ENCODE data around the gene ZNF763.
A peak's percentile ranks its signal among the peaks of the same experiment; 100 is the strongest.
"Not testable (repeated sequence)": the region's sequence is repeated elsewhere in the genome, so short reads cannot be mapped to it uniquely, and the experiment has no call there.

The ZNF763 gene

DNA sequence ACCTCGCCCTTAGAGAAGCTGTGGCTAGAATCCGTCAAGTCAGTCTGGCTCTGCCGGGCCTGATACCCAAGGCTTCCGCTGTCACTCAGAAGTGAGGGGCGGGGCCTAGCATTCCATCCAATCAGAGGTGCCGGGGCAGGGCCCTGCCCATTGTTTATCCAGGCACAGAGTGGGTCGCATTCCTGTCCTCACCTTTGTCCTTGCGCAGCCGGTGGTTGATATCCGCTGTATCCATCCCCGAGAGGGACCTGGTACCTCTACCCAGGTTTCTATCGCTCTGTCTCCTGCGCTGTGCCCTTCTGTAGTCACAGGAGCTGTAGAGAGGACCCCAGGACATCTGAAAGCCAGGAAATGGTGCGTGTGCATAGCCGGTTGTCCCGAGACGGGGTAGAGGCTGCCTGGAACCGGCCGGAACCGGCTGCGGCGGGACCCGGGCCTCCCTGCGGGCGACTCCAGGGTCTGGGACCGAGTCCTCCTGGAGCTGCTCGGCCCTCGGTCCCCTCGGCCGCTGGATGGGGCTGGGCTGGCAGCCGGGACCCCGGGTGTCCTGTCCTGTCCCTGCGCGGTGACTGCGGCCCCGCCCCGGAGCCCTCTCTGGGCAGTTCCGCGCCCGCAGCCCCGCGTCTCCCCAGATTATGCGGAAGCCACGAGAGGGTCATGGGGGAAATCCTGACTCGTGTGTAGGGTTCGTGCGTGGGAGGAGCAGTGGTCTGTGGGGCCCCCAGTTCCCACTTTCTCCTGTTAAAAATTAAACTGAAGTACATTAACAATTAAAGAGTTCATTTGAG, at the start of gene ZNF763:
TSS of gene ZNF763 (plus strand) at position 183 of the 788 bp plus-strand sequence. CDS start at position 352, 169 bp downstream.
- peak; percentile 81 for DNase-seq

DNA sequence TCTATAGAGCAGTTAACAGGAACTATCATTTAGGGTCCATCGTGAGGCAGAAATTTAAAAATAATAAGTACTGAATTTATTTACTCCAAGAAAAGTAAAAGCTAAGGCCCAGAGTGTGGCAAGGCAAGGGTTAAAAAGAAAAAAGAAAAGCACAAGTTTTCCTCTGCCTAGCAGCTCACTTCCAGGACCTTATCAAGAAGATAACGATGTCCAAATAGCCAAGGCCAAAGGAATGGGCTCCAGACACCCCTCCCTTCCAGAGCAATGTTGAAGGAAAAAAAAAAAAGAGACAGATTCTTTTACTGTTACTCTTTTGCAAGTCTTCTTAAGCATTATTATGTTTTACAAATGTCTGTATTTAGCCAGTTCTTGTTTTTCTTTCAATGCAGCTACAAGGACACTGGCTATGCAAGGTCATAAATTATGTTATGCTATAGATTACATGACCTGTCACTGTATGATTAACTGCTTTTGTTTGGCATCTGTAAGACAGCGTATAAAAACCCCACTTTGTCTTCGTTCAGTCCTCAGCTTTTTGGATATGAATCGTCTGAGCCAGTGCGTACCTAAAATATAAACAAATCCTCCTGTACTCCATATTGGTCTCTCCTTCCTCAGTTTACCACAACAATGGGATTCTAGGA, 42.9 kb upstream of the ZNF763 start:
- no peak for DNase-seq

DNA sequence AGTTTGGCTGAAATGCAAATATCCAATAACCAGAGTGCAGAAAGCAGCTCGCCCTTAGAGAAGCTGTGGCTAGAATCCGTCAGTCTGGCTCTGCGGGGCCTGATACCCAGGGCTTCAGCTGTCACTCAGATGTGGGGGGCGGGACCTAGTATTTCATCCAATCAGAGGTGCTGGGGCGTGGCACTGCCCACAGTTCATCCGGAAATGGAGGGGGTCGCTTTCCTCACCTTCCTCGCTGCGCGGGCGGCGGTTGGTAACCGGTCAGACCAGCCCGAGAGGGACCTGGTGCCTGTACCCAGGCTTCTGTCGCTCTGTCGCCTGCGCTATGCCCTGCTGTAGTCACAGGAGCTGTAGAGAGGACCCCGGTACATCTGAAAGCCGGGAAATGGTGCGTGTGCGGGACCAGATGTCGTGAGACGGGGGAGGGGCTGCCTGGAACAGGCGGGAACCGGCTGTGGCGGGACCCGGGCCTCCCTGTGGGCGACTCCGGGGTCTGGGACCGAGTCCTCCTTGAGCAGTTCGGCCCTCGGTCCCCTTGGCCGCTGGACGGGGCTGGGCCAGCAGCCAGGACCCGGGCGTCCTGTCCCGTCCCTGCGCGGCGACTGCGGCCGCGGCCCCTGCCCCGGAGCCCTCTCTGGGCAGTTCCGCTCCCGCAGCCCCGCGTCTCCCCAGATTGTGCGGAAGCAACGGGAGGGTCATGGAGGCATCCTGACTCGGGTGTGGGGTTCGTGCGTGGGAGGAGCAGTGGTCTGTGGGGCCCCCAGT, 39.8 kb upstream of the ZNF763 start, which contains the start of gene ZNF700:
TSS of gene ZNF700 (plus strand) at position 222 of the 765 bp plus-strand sequence. CDS start at position 326, 104 bp downstream.
- DNase-seq: peak; percentile 96

DNA sequence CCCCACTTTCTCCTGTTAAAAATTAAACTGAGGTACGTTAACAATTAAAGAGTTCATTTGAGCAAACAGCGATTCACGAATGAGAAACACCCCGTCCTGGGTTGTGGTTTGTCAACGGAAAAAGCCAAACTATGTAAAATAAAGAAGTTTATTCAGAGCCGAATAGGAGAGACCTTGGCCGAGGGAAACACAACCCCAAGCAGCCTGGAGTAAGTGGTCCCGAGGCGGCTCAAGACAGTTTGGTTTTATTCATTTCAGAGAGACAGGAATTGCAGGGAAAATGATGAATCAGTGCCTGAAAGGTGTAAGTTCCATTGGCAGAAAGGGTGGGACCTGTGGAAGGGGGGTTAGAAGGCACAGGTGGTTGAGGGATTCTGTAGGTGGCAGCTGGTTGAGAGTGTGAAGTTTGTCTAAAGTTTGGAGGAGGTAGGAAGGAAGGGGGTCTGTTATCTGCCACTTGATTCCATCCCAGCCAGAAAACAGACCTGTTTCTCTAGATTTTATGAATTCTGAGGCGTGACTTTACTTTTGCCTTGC, 39.1 kb upstream of the ZNF763 start:
- DNase-seq: not testable (repeated sequence)

DNA sequence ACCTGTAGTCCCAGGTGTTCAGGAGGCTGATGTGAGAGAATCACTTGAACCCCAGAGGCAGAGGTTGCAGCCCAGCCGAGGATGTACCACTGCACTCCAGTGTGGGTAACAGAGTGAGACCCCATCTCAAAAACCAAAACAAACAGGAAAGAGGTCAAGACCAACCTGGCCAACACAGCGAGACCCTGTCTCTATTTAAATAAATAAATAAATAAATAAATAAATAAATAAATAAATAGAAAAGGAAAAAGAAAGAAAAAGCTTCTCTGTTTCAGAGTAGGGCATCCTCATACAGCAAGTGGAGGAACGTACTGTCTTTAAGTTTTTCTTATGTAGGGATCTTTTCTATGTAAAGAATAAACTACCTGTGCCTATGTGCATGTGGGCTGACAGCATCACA, 37.6 kb upstream of the ZNF763 start:
- no peak for DNase-seq

DNA sequence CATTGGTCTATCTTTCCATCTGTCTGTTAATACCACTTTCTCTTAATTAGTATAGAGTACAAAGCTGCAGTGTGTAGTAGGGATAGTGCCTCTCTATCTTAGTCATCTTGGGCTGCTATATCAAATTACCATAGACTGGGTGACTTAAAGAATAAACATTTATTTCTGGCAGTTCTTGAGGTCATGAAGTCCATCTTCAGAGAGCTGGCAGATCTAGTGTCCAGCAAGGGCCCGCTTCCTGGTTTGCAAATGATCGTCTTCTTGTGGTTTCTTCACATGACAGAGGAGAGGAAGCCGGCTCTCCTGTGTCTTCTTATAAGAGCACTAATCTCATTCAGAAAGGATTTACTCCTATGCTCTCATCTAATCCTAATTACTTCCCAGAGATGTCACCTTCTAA, 33.8 kb upstream of the ZNF763 start:
- DNase-seq: no peak

DNA sequence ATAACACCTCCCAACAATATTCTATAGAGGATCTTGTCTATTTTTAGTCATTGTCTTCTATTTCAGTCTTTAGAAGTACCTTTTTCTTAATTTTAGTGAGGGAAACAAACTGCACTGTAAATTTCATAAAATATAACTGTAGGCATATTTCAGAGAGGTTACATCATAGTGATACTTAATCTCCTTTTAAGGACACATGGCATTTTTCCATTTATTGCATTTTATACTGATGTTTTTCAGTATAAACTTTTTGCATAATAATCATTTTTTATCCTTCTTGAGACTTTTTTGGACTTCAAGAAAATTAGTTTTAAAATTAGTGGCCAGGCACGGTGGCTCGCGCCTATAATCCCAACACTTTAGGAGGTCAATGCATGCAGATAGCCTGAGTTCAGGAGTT, 33.3 kb upstream of the ZNF763 start:
- no peak for DNase-seq

DNA sequence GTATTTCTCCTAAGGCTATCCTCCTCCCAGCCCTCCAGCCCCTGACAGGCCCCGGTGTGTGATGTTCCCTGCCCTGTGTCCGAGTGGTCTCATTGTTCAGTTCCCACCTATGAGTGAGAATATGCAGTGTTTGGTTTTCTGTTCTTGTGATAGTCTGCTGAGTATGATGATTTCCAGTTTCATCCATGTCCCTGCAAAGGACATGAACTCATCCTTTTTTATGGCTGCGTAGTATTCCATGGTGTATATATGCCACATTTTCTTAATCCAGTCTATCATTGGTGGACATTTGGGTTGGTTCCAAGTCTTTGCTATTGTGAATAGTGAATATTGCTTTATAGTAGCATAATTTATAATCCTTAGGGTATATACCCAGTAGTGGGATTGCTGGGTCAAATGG, 29.0 kb upstream of the ZNF763 start:
- not testable (repeated sequence) for DNase-seq

DNA sequence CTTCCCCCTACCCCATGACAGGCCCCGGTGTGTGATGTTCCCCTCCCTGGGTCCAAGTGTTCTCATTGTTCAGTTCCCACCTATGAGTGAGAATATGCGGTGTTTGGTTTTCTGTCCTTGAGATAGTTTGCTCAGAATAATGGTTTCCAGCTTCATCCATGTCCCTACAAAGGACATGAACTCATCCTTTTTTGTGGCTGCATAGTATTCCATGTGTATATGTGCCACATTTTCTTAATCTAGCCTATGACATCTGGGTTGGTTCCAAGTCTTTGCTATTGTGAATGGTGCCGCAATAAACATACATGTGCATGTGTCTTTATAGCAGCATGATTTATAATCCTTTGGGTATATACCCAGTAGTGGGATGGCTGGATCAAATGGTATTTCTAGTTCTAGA, 26.5 kb upstream of the ZNF763 start:
- not testable (repeated sequence) for DNase-seq

DNA sequence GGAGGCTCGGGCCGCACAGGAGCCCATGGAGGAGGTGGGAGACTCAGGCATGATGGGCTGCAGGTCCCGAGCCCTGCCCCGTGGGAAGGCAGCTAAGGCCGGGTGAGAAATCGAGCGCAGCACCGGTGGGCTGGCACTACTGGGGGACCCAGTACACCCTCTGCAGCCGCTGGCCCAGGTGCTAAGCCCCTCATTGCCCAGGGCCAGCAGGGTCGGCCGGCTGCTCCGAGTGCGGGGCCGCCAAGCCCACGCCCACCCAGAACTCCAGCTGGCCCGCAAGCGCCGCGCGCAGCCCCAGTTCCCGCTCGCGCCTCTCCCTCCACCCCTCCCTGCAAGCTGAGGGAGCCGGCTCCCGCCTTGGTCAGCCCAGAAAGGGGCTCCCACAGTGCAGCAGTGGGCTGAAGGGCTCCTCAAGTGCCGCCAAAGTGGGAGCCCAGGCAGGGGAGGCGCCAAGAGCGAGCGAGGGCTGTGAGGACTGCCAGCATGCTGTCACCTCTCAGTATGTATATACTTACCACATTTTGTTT, 23.4 kb upstream of the ZNF763 start:
- DNase-seq: not testable (repeated sequence)

DNA sequence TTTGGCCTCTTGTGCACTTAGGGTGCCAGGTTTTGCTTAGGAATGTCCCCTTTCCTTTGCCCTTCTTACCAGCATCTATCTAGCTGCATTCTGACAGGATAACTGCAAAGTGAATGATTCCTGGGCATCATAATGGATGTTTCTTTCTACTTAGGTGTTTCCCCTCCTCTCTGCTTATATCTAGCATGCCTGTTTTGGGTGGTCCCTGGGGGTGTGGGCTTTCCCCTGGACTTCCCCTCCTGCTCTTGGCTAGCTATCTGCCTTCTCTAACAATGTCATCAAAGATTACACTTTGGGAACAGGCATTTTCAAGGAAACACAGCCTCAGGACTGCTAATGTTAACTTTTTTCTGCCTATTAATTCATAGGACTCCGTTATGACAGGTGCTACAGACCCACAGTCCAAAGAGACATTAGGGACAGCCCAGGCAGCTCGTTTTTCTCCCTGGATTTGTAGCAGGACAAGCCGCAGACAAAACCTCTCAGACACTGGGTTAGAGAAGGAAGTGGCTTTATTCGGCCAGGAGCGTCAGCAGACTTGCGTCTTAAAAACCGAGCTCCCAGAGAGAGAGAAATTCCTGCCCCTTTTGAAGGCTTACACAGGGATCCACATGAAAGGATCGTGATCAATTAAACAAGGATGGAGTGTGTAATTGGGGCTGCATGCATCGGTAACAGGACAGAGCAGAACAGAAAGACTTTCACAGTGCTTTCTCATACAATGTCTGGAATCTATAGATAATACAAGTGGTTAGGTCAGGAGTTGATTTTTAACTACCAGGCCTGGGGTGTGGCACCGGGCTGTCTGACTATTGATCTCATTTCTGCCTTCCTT, 22.6 kb upstream of the ZNF763 start:
- DNase-seq: no peak

DNA sequence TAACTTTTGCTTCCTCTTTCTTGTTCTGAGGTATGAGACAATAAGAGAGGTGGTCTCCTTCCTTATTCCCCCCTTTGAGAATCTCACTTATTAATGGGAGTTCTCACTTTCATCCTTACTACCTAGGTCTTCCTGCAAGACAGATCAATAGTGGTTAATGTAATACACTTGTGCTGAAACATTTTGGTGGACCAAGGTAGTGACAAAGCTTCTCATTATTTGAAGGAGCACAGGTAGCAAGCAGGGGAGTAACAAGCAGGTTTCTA, 22.1 kb upstream of the ZNF763 start:
- DNase-seq: no peak

DNA sequence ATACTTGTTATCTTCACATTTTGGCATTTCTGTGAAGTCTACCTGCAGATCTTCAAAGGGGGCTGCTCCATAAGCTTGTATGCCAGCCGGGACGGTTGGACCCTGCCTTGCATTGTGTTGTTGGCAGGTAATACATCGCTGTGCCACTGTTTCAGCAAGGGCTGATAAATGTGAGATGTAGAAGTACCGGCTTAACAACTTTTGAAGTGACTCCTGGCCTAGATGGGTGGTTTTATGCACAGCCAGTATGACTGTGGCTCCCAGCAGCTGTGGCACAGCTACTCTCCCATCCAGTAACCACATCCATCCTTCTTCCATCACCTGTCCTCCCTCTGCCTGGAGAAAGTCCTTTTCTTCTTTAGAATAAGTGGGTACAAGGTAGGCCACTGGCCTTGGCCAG, 20.2 kb upstream of the ZNF763 start:
- no peak for DNase-seq

DNA sequence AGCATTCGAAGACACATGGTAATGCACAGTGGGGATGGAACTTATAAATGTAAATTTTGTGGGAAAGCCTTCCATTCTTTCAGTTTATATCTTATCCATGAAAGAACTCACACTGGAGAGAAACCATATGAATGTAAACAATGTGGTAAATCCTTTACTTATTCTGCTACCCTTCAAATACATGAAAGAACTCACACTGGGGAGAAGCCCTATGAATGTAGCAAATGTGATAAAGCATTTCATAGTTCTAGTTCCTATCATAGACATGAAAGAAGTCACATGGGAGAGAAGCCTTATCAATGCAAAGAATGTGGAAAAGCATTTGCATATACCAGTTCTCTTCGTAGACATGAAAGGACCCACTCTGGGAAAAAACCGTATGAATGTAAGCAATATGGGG, 16.2 kb upstream of the ZNF763 start:
- no peak for DNase-seq

DNA sequence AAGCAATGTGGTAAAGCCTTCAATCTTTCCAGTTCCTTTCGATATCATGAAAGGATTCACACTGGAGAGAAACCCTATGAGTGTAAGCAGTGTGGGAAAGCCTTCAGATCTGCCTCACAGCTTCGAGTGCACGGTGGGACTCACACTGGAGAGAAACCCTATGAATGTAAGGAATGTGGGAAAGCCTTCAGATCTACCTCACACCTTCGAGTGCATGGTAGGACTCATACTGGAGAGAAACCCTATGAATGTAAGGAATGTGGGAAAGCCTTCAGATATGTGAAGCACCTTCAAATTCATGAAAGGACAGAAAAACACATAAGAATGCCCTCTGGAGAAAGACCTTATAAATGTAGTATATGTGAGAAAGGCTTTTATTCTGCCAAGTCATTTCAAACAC, 15.6 kb upstream of the ZNF763 start:
- DNase-seq: no peak

DNA sequence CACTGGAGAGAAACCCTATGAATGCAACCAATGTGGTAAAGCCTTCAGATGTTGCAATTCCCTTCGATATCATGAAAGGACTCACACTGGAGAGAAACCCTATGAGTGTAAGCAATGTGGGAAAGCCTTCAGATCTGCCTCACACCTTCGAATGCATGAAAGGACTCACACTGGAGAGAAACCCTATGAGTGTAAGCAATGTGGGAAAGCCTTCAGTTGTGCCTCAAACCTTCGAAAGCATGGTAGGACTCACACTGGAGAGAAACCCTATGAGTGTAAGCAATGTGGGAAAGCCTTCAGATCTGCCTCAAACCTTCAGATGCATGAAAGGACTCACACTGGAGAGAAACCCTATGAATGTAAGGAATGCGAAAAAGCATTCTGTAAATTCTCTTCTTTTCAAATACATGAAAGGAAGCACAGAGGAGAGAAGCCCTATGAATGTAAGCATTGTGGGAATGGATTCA, 15.2 kb upstream of the ZNF763 start:
- DNase-seq: not testable (repeated sequence)

DNA sequence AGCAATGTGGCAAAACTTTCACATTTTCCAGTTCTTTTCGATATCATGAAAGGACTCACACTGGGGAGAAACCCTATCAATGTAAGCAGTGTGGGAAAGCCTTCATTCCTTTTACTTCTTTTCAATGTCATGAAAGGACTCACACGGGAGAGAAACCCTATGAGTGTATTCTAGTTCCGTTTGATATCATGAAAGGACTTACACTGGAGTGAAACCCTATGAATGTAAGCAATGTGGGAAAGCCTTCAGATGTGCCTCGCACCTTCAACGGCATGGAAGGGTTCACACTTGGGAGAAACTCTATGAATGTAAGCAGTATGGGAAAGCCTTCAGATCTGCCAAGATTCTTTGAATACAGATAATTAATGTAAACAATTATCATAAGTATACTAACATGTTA, 14.5 kb upstream of the ZNF763 start:
- DNase-seq: no peak

DNA sequence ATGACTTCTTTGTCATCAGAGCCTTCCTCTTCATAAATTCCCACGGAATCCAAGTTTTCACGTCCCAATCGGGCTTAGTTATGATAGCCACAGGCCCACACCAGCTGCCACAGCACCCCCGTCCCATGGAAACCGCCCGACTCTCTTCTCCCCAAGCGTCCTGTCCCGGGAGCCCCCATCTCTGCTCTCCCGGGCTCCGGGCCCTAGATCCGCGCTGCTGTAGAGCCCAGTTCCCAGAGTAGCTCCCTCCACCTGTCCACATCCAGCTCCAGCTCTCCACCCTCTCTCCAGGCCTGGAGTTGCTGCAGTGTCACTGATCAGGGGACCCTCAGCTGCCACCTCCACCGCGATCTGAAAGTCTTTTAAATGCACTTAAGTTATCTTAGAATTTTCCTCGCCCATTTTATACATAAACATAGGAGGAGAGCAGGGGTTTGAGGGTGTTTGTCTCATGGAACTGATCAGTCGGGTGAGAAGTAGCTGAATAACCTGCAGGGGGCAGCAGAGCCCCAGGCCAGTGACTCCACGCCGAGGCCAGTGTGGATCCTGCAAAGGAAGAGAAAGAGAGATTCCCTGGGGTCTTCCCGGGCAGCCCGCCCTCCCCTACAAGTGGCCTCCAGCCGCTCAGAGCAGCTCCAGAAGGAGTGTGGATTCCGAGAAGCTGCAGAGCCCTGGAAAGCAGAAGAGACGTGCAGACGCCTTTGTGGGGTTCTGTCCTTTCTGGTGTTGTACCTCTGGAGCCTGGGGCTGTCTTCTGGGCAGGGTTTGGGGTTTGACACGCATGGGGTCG, 1.1 kb upstream of the ZNF763 start:
- peak; percentile 3 for DNase-seq

DNA sequence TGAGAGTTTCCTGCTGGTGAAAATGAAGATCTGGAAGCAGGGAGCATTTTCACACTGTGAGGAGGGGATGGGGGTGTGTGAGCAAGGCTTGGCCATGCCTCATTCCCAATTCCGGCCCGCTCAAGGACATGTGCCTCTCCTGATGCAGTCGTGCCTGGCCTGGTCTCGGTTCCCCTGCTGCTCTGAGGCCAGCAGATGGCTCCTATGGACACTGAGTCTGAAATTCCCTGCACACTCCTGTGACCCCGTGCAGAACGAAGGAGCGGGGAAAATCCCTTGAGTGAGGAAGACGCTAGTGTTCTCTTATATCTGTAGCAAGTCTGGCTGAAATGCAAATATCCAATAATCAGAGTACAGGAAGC, 363 bp upstream of the ZNF763 start:
- DNase-seq: no peak

DNA sequence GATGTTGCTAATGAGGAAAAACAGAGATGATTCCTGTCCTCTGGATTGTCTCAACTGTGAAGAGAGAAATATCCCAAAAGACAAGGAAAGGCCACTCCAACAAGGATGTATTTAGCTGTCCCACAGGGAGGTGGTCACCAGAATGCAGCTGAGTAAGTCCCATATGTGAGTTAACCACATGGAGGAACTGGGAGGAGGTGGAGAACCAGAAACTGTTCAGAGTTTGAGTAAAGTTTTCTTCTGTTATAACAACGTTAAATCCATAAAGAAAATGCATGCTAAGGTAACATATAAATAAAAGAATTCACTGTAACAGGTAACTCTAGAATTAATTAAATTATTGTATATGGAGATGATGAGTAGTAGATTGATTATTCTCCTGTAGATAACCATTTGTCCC, 5.3 kb downstream of the ZNF763 start:
- no peak for DNase-seq

DNA sequence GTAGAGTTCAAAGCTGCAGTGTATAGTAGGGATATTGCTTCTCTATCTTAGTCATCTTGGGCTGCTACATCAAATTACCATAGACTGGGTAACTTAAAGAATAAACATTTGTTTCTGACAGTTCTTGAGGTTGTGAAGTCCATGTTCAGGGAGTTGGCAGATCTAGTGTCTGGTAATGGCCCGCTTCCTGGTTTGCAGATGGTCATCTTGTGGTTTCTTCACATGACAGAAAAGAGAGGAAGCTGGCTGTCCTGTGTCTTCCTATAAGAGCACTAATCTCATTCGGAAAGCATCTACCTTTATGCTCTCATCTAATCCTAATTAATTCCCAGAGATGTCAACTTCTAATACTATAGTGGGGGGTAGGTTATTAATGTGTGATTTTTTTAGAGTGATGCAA, 6.2 kb downstream of the ZNF763 start:
- no peak for DNase-seq
